T-cell (primary cell): ENCODE measurements around the gene OOSP4B. TPM values are rescaled to one million over a fixed set of nuclear protein-coding genes. Genes with fewer than 3 reads are reported as not detected.
"Not testable (repeated sequence)": the region's sequence is repeated elsewhere in the genome, so short reads cannot be mapped to it uniquely, and the experiment has no call there.

Experiments
- ATAC-seq, 4 experiments: fragments of 200-7000 bp in 3 of 4; fragments of 150-1000 bp in 1 of 4; cut with Tn5 transposase; replicated peaks in 1 of 4; 1 replicate in 3 of 4; 2 replicates in 1 of 4; pipeline ENCODE4 v1.10.0; 2021; ENCODE audit warnings: moderate library complexity in 3 of 4, mild to moderate bottlenecking in 2 of 4, moderate number of reproducible peaks in 1 of 4
- CTCF ChIA-PET, 2 donors: fragments of 300-600 bp; sonication (Branson Sonifier 250); formaldehyde crosslinking; loops; one replicate each; lab custom pipeline; 2022; ENCODE audit warnings: antibody characterized with exemption in 2 of 2; lab: Charles Lee
- POLR2A ChIA-PET, 2 donors: fragments of 300-600 bp; sonication (Branson Sonifier 250); formaldehyde crosslinking; loops; one replicate each; lab custom pipeline; 2022; ENCODE audit warnings: antibody characterized with exemption in 2 of 2; lab: Charles Lee
- DNase-seq, 35 experiments: peaks; one replicate each; pipeline versions ENCODE4 v3.0.0 to v3.0.0-alpha.2; 2013 to 2023
- H3K27ac ChIP-seq: one replicate; pipeline ENCODE4 v1.5.1; 2013; ENCODE audit warnings: low read length
- H3K27me3 ChIP-seq, 2 experiments: replicated peaks in 1 of 2; 1 replicate in 1 of 2; 2 replicates in 1 of 2; pipeline versions ENCODE4 v1.6.1 to v1.7.0; 2013; ENCODE audit warnings: low read length in 1 of 2, mixed read lengths in 1 of 2; ENCODE audit not compliant: control insufficient read depth in 2 of 2, insufficient read depth in 2 of 2; ENCODE audit errors: extremely low read depth in 1 of 2
- H3K36me3 ChIP-seq, 2 donors: 1 replicate in 1 of 2; 2 replicates in 1 of 2; pipeline versions ENCODE4 v1.6.1 to v1.7.0; 2013; ENCODE audit warnings: low read length in 1 of 2; ENCODE audit not compliant: control insufficient read depth in 2 of 2, insufficient read depth in 1 of 2; ENCODE audit errors: extremely low read depth in 1 of 2
- H3K4me1 ChIP-seq, 2 experiments: 1 replicate in 1 of 2; 2 replicates in 1 of 2; pipeline versions ENCODE4 v1.6.1 to v1.7.0; 2013; ENCODE audit warnings: low read length in 2 of 2, mixed read lengths in 1 of 2; ENCODE audit not compliant: insufficient read depth in 2 of 2, control insufficient read depth in 1 of 2; ENCODE audit errors: extremely low read depth in 1 of 2
- H3K4me3 ChIP-seq, 2 donors: 1 replicate in 1 of 2; 2 replicates in 1 of 2; pipeline versions ENCODE4 v1.5.1 to v1.7.0; 2013; ENCODE audit warnings: mild to moderate bottlenecking in 2 of 2, low read length in 1 of 2, moderate library complexity in 1 of 2; ENCODE audit not compliant: control insufficient read depth in 1 of 2; ENCODE audit errors: extremely low read depth in 1 of 2
- H3K9me3 ChIP-seq: 2 replicates; pipeline ENCODE4 v1.7.0; 2013
- H3K27ac Mint-ChIP-seq, 2 donors: one replicate each; pipeline ENCODE4 v1.8.0; 2020 to 2021; ENCODE audit warnings: mild to moderate bottlenecking in 2 of 2, mixed read lengths in 2 of 2
- H3K27me3 Mint-ChIP-seq, 2 donors: one replicate each; pipeline ENCODE4 v1.8.0; 2021 to 2022; ENCODE audit warnings: mixed read lengths in 2 of 2
- H3K36me3 Mint-ChIP-seq: one replicate; pipeline ENCODE4 v1.8.0; 2021; ENCODE audit warnings: mixed read lengths
- H3K4me1 Mint-ChIP-seq, 3 donors: one replicate each; pipeline ENCODE4 v1.8.0; 2020 to 2022; ENCODE audit warnings: mixed read lengths in 3 of 3, mild to moderate bottlenecking in 1 of 3
- H3K4me3 Mint-ChIP-seq, 3 donors: one replicate each; pipeline ENCODE4 v1.8.0; 2020 to 2022; ENCODE audit warnings: mild to moderate bottlenecking in 3 of 3, mixed read lengths in 3 of 3, moderate library complexity in 3 of 3
- H3K9me3 Mint-ChIP-seq, 3 donors: one replicate each; pipeline ENCODE4 v1.8.0; 2020 to 2022; ENCODE audit warnings: mixed read lengths in 3 of 3
- WGBS: methylation state at CpG from one replicate; pipeline ENCODE4 v1.1.5; 2013; ENCODE audit warnings: missing lambda C conversion rate; ENCODE audit not compliant: insufficient coverage; 5-methylcytosine and 5-hydroxymethylcytosine counted together
- total RNA-seq, 35 experiments: library from RNA in 6 of 35; stranded (reverse) in 6 of 35; fragments of 120-200 nt in 1 of 35; gene quantifications; one replicate each; pipeline versions ENCODE4 v1.2.1 to v1.2.4 and lab custom pipeline; 2013 to 2026

Gene OOSP4B
- total RNA-seq, 5 donors from 2014 or later (not counting 1 experiment from before 2014, with no cell fraction given), result not detected

- H3K4me3 ChIP-seq, H3K4me3 Mint-ChIP-seq, POLR2A ChIA-PET, DNase-seq, H3K27me3 ChIP-seq, H3K27ac Mint-ChIP-seq, ATAC-seq, H3K9me3 Mint-ChIP-seq, H3K36me3 ChIP-seq, H3K4me1 ChIP-seq, CTCF ChIA-PET, H3K9me3 ChIP-seq, H3K4me1 Mint-ChIP-seq, H3K36me3 Mint-ChIP-seq, H3K27me3 Mint-ChIP-seq, H3K27ac ChIP-seq: not testable (repeated sequence)
Observed at GRCh38 chr11:60050422-60050821, 33.4 kb downstream of the OOSP4B start.

- H3K36me3 ChIP-seq, H3K4me3 ChIP-seq, DNase-seq, H3K27me3 Mint-ChIP-seq, CTCF ChIA-PET, H3K9me3 ChIP-seq, H3K27ac Mint-ChIP-seq, H3K9me3 Mint-ChIP-seq, H3K27ac ChIP-seq, POLR2A ChIA-PET, H3K4me1 Mint-ChIP-seq, ATAC-seq, H3K36me3 Mint-ChIP-seq, H3K4me1 ChIP-seq, H3K4me3 Mint-ChIP-seq, H3K27me3 ChIP-seq: not testable (repeated sequence)
- WGBS, result no CpG with 5 or more reads among the region's 3 CpGs
Observed at GRCh38 chr11:60050839-60051238, 33.9 kb downstream of the OOSP4B start.

DNA sequence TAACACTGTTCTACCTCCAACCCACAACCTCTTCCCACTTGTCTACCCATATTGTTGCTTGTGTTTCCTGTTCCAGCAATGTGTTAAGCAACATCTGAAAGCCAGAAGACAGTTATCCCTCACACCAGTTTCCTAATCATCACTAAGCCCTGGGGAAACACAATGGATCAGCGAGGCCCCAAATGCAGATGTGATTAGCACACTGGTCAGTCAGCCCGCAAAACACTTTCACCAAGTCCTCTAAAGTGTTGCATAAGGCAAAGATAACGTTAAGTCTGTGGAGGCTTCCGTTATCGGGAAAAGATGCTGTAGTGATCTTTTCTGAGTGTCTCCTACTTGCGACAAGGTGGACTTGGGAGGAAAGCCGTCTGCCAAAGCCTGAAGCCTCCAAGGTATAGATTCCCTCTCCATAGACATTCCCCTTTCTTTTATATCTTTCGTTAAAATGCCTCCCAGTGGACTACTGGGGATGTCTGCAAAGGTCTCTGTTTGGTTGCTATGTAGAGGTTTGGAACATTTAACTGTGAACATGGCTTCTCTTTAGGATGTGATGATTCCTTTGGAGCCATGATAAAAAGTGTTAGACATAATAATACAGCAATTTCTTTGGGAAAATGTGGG is 39.5 kb downstream of the OOSP4B start, which contains the start of gene MS4A3:
TSS of gene MS4A3 (plus strand) at position 317 of the 621 bp plus-strand sequence. CDS start 4,496 bp downstream, outside the sequence.
- no peak within 1 kb of the TSS for H3K4me3 ChIP-seq
- peaks cover 0 to 6% of the 10 kb centered on the region in 2 donors for H3K27me3 Mint-ChIP-seq
- POLR2A ChIA-PET, result no interaction called here
- H3K4me1 ChIP-seq, result no peaks in the 10 kb centered on the region
- peaks cover 0 to 3% (median 0%) of the 10 kb centered on the region in 3 donors for H3K9me3 Mint-ChIP-seq
- no peaks in the 10 kb centered on the region for H3K9me3 ChIP-seq
- H3K36me3 Mint-ChIP-seq, result no peaks in the 10 kb centered on the region
- DNase-seq (no peak), ATAC-seq (no peak)
- H3K36me3 ChIP-seq, result no peaks in the 10 kb centered on the region
- no peak within 1 kb of the TSS for H3K27ac ChIP-seq
- H3K4me1 Mint-ChIP-seq, result no peaks in the 10 kb centered on the region
- H3K4me3 Mint-ChIP-seq, result no peak within 1 kb of the TSS
- no peak within 1 kb of the TSS for H3K27ac Mint-ChIP-seq
- CTCF ChIA-PET, result no interaction called here
- 64% methylated on average over 3 of the region's 8 CpGs for WGBS
- H3K27me3 ChIP-seq, result no peaks in the 10 kb centered on the region

DNA sequence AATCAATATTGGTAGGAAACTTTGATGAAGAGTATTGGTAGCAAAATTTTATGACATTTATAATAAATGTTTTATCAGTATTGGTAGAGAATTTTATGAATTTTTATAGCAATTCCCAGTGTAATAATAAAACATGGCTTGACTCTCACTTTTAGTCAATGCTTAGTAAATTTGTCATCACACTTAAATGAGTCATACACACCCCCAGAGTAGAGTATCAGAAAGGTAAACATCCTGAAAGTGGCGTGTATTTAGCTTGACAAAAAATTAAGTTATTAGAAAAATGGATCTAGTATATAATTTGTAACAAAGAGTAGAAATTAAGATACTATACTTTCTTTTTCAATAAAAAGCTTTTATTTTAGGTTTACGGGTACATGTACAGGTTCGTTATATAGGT is 42.1 kb downstream of the OOSP4B start:
- Histone ChIP-seq H3K4me3 (no peak overlapping the region), H3K36me3 (no peaks in the 10 kb centered on the region), H3K27me3 (no peaks in the 10 kb centered on the region), H3K27ac (no peak overlapping the region), H3K4me1 (no peaks in the 10 kb centered on the region), H3K9me3 (no peaks in the 10 kb centered on the region)
- no peaks in the 10 kb centered on the region for H3K4me1 Mint-ChIP-seq
- no peak overlapping the region for H3K27ac Mint-ChIP-seq
- WGBS, result no CpG with 5 or more reads among the region's 3 CpGs
- H3K9me3 Mint-ChIP-seq, result peaks cover 0 to 3% (median 0%) of the 10 kb centered on the region in 3 donors
- ATAC-seq, result no peak
- H3K27me3 Mint-ChIP-seq, result peaks cover 0 to 5% of the 10 kb centered on the region in 2 donors
- no peak overlapping the region for H3K4me3 Mint-ChIP-seq
- DNase-seq, result no peak
- POLR2A ChIA-PET, result no interaction called here
- CTCF ChIA-PET, result no interaction called here
- no peaks in the 10 kb centered on the region for H3K36me3 Mint-ChIP-seq

DNA sequence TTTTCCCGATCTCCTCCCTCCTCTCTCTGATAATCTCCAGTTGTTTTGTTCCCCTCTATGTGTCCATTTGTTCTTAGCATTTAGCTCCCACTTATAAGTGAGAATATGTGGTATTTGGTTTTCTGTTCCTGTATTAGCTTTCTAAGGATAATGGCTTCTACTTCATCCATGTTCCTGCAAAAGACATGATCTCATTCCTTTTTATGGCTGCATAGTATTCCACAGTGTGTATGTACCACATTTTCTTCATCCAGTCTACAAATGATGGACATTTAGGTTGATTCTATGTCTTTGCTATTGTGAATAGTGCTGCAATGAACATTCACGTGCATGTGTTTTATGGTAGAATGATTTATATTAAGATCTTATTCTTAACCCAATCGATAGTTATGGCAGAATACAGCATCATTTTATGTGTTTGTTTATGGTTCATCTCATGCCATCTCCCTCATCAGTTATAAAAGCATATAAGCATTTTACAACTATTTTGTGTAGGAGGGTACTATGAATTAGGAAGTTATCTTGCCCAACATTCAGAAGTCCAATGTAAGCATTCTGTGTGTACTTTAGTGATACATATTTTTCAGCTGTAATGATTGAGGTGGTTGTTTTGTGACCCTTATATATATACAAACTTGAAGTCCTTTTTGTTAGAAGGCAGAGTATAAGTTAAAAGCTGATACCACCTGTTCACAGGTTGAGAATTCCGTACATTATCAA is 42.7 kb downstream of the OOSP4B start:
- Mint-ChIP-seq H3K36me3 (no peaks in the 10 kb centered on the region), H3K4me1 (no peaks in the 10 kb centered on the region), H3K27ac (no peak overlapping the region), H3K27me3 (peaks cover 0 to 5% of the 10 kb centered on the region in 2 donors), H3K9me3 (peaks cover 0 to 3% (median 0%) of the 10 kb centered on the region in 3 donors), H3K4me3 (no peak overlapping the region)
- Histone ChIP-seq H3K4me3 (no peak overlapping the region), H3K36me3 (no peaks in the 10 kb centered on the region), H3K9me3 (no peaks in the 10 kb centered on the region), H3K27ac (no peak overlapping the region), H3K27me3 (no peaks in the 10 kb centered on the region), H3K4me1 (no peaks in the 10 kb centered on the region)
- POLR2A ChIA-PET, result no interaction called here
- CTCF ChIA-PET, result no interaction called here
- WGBS, result no CpG with 5 or more reads among the region's 4 CpGs
- DNase-seq, result no peak
- ATAC-seq, result no peak

GRCh38 chr11:60064111-60064510 is 47.1 kb downstream of the OOSP4B start:
- ChIA-PET POLR2A (no interaction called here), CTCF (no interaction called here)
- WGBS, result no CpG with 5 or more reads among the region's 1 CpG
- Mint-ChIP-seq H3K27ac (no peak overlapping the region), H3K27me3 (peaks cover 0 to 2% of the 10 kb centered on the region in 2 donors), H3K36me3 (no peaks in the 10 kb centered on the region), H3K9me3 (peaks cover 0 to 3% (median 0%) of the 10 kb centered on the region in 3 donors), H3K4me1 (no peaks in the 10 kb centered on the region), H3K4me3 (no peak overlapping the region)
- H3K27ac ChIP-seq, result no peak overlapping the region
- H3K4me1 ChIP-seq, result no peaks in the 10 kb centered on the region
- no peak overlapping the region for H3K4me3 ChIP-seq
- no peak for ATAC-seq
- no peaks in the 10 kb centered on the region for H3K36me3 ChIP-seq
- H3K27me3 ChIP-seq, result no peaks in the 10 kb centered on the region
- no peak for DNase-seq
- H3K9me3 ChIP-seq, result no peaks in the 10 kb centered on the region
